Measurements from ENCODE around the gene MELK. TPM values are rescaled to one million over a fixed set of nuclear protein-coding genes. Genes with fewer than 3 reads are reported as not detected.

Gene MELK
- total and polyA plus RNA-seq, 7 donors = 1.2 to 10.8 (median 3.8) TPM; not detected in 3

- no peaks in the 10 kb centered on the region for H3K4me1 ChIP-seq
- no peak for DNase-seq
- H3K27ac ChIP-seq = no peak overlapping the region
- intact Hi-C loops (cut with DNase I) = no loop called here
- 96 to 98% methylated on average over 7 of the region's 7 CpGs for whole genome bisulfite sequencing, 2 donors
- H3K4me3 ChIP-seq = no peak overlapping the region
- H3K9me3 ChIP-seq = no peaks in the 10 kb centered on the region
- no peaks in the 10 kb centered on the region for H3K36me3 ChIP-seq
- no peaks in the 10 kb centered on the region for H3K27me3 ChIP-seq
- TF ChIP-seq, protein P1, sequence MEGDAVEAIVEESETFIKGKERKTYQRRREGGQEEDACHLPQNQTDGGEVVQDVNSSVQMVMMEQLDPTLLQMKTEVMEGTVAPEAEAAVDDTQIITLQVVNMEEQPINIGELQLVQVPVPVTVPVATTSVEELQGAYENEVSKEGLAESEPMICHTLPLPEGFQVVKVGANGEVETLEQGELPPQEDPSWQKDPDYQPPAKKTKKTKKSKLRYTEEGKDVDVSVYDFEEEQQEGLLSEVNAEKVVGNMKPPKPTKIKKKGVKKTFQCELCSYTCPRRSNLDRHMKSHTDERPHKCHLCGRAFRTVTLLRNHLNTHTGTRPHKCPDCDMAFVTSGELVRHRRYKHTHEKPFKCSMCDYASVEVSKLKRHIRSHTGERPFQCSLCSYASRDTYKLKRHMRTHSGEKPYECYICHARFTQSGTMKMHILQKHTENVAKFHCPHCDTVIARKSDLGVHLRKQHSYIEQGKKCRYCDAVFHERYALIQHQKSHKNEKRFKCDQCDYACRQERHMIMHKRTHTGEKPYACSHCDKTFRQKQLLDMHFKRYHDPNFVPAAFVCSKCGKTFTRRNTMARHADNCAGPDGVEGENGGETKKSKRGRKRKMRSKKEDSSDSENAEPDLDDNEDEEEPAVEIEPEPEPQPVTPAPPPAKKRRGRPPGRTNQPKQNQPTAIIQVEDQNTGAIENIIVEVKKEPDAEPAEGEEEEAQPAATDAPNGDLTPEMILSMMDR (IDR thresholded peaks at IDR 0.05) = no peak
- TF ChIP-seq POLR2A (IDR thresholded peaks at IDR 0.05) = no peak
- no peak for TF ChIP-seq POLR2AphosphoS5 (IDR thresholded peaks at IDR 0.05)
- TF ChIP-seq EP300 (IDR thresholded peaks at IDR 0.05) = no peak
These were observed 12.1 kb downstream of the MELK start for GRCh38 chr9:36584620-36585460.

DNA sequence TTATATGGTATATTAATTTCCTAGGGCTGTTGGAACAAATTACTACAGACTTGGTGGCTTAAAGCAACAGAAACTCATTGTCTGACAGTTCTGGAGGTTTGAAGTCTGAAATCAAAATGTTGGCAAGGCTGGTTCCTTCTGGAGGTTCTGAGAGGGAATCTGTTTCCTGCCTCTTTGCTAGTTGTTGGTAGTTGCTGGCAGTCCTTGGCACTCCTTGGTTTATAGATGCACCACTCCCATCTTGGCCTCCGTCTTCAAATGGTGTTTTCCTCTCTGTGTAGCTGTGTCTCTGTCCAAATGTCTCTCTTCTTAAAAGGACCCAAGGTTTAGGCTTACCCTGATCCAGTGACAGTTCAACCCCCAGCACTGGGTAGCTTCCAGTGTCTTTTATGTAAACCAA is 17.5 kb downstream of the MELK start:
- no peak for DNase-seq
- WGBS, 2 donors = 21 to 62% methylated on average over 1 of the region's 1 CpG
- no peaks in the 10 kb centered on the region for H3K9me3 ChIP-seq
- TF ChIP-seq EP300 (IDR thresholded peaks at IDR 0.05) = no peak
- TF ChIP-seq POLR2A (IDR thresholded peaks at IDR 0.05) = no peak
- TF ChIP-seq, protein P1 (IDR thresholded peaks at IDR 0.05) = no peak
- TF ChIP-seq POLR2AphosphoS5 (IDR thresholded peaks at IDR 0.05) = no peak
- H3K27ac ChIP-seq = no peak overlapping the region
- no peak overlapping the region for H3K4me3 ChIP-seq
- no peaks in the 10 kb centered on the region for H3K4me1 ChIP-seq
- no peaks in the 10 kb centered on the region for H3K27me3 ChIP-seq
- intact Hi-C loops (cut with DNase I) = no loop called here
- H3K36me3 ChIP-seq = no peaks in the 10 kb centered on the region

GRCh38 chr9:36592801-36593583 is 20.3 kb downstream of the MELK start:
- intact Hi-C loops (cut with DNase I) = no loop called here
- Histone ChIP-seq H3K9me3 (no peaks in the 10 kb centered on the region), H3K4me1 (peaks cover 0 to under 1% (median 0%) of the 10 kb centered on the region in 4 donors), H3K36me3 (no peaks in the 10 kb centered on the region), H3K27me3 (no peaks in the 10 kb centered on the region), H3K4me3 (no peak overlapping the region), H3K27ac (no peak overlapping the region)
- WGBS, 2 donors = 74 to 93% methylated on average over 4 of the region's 4 CpGs
- DNase-seq = no peak
- TF ChIP-seq POLR2A (IDR thresholded peaks at IDR 0.05) (no peak), EP300 (IDR thresholded peaks at IDR 0.05) (no peak)

- Histone ChIP-seq H3K27me3 (no peaks in the 10 kb centered on the region), H3K36me3 (no peaks in the 10 kb centered on the region), H3K27ac (no peak overlapping the region), H3K4me3 (no peak overlapping the region), H3K9me3 (no peaks in the 10 kb centered on the region), H3K4me1 (peaks cover 0 to 6% (median 0%) of the 10 kb centered on the region in 4 donors)
- intact Hi-C loops (cut with DNase I) = no loop called here
- WGBS, 2 donors = 18 to 79% methylated on average over 3 of the region's 3 CpGs
- TF ChIP-seq POLR2AphosphoS5 (IDR thresholded peaks at IDR 0.05) (no peak), POLR2A (IDR thresholded peaks at IDR 0.05) (no peak), EP300 (IDR thresholded peaks at IDR 0.05) (no peak)
- TF ChIP-seq, protein P1 (IDR thresholded peaks at IDR 0.05) = no peak
- no peak for DNase-seq
These were observed 21.5 kb downstream of the MELK start for GRCh38 chr9:36594213-36594612.
